Measurements from ENCODE around the gene DHX36. TPM values are rescaled to one million over a fixed set of nuclear protein-coding genes. Genes with fewer than 3 reads are reported as not detected.

The DHX36 gene
- total RNA-seq, 1 experiment from 2014 or later: 117 TPM

DNA sequence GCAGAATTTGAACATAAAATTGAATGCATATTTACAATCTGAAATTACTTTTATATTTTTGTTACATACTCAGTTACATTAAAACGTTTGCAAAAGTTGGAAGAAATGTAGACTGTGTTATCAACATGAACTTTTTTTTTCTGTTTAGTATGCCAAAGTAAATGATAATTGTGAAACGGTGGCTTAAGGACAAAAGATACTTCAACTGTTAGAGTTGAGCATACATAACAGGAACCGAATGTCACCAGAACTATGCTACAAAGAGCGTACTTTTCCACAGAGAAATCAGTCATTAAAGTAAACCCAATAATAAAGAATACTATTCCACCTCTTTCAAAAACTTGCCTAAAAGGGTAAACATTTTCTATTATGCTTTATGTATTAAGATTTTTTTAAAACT, 14.3 kb upstream of the DHX36 start:
- Histone ChIP-seq H3K79me2 (ENCODE audit: low read length) (no peaks in the 10 kb centered on the region), H3K36me3 (ENCODE audit: insufficient read depth, low read length) (no peaks in the 10 kb centered on the region), H3K4me1 (ENCODE audit: low read length) (no peaks in the 10 kb centered on the region), H3K9me2 (replicated peaks; ENCODE audit: insufficient read depth, low read length) (no peaks in the 10 kb centered on the region), H3K4me2 (ENCODE audit: low read depth, low read length, poor library complexity, severe bottlenecking) (no peak overlapping the region), H3K27me3 (ENCODE audit: low read length) (no peaks in the 10 kb centered on the region), H3K4me3 (ENCODE audit: low read length) (no peak overlapping the region), H4K20me1 (ENCODE audit: insufficient read depth, low read depth, low read length) (no peaks in the 10 kb centered on the region), H3K9ac (ENCODE audit: low read length) (no peak overlapping the region), H3K9me3 (ENCODE audit: low read length) (no peaks in the 10 kb centered on the region), H3K27ac (ENCODE audit: low read length) (no peak overlapping the region), H2AFZ (ENCODE audit: low read length) (no peak overlapping the region)
- no peak for DNase-seq

DNA sequence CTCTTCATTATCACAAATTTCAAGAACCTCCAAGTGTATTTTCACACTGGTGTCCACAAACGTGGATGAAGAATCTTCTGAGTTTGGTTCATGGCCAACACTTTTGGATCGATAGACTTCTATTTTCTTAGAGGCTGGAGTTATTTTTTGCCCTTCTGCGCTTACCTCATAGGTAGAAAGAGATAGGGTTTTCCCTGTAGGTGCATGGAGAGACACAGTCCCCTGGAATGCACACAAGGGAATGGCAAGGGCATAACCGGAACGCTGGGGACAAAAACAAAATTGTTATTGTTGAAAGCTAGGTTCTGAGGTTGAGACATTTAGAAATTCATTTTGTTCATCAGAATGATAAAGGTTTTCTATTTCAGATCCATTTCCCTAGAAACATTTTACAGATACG, 13.7 kb upstream of the DHX36 start:
- no peaks in the 10 kb centered on the region for H4K20me1 ChIP-seq (ENCODE audit: insufficient read depth, low read depth, low read length)
- H3K9ac ChIP-seq (ENCODE audit: low read length): no peak overlapping the region
- no peaks in the 10 kb centered on the region for H3K4me1 ChIP-seq (ENCODE audit: low read length)
- H3K4me2 ChIP-seq (ENCODE audit: low read depth, low read length, poor library complexity, severe bottlenecking): no peak overlapping the region
- H3K9me2 ChIP-seq (replicated peaks; ENCODE audit: insufficient read depth, low read length): no peaks in the 10 kb centered on the region
- no peaks in the 10 kb centered on the region for H3K36me3 ChIP-seq (ENCODE audit: insufficient read depth, low read length)
- H3K27ac ChIP-seq (ENCODE audit: low read length): no peak overlapping the region
- no peaks in the 10 kb centered on the region for H3K27me3 ChIP-seq (ENCODE audit: low read length)
- no peaks in the 10 kb centered on the region for H3K79me2 ChIP-seq (ENCODE audit: low read length)
- no peak for DNase-seq
- no peaks in the 10 kb centered on the region for H3K9me3 ChIP-seq (ENCODE audit: low read length)
- H2AFZ ChIP-seq (ENCODE audit: low read length): no peak overlapping the region
- no peak overlapping the region for H3K4me3 ChIP-seq (ENCODE audit: low read length)

DNA sequence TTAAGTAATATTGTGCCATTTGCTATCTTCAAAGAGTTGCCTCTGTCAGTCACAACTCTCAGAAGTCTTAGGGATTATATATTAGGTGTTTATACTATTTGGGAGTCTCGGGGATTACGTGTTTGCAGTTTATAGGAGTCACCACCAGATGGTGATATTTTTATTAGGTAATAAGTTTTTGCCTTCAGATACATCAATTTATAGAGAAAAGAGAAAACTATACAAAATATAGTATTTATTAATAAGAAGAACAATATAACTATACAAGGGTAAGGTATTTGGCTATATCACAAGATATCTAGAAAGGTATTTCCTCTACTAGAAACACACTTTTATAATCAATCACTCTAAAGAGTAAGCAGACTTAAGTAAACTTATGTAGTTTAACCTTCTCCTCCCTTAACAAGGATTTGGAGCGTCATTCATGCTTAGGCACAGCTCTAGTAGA, 10.7 kb upstream of the DHX36 start:
- Histone ChIP-seq H3K9ac (ENCODE audit: low read length) (no peak overlapping the region), H4K20me1 (ENCODE audit: insufficient read depth, low read depth, low read length) (no peaks in the 10 kb centered on the region), H3K4me1 (ENCODE audit: low read length) (no peaks in the 10 kb centered on the region), H3K36me3 (ENCODE audit: insufficient read depth, low read length) (no peaks in the 10 kb centered on the region), H3K9me2 (replicated peaks; ENCODE audit: insufficient read depth, low read length) (no peaks in the 10 kb centered on the region), H3K4me3 (ENCODE audit: low read length) (no peak overlapping the region), H3K4me2 (ENCODE audit: low read depth, low read length, poor library complexity, severe bottlenecking) (no peak overlapping the region), H3K27ac (ENCODE audit: low read length) (no peak overlapping the region), H3K27me3 (ENCODE audit: low read length) (no peaks in the 10 kb centered on the region), H3K79me2 (ENCODE audit: low read length) (no peaks in the 10 kb centered on the region), H3K9me3 (ENCODE audit: low read length) (no peaks in the 10 kb centered on the region), H2AFZ (ENCODE audit: low read length) (no peak overlapping the region)
- DNase-seq: peak; percentile 75

DNA sequence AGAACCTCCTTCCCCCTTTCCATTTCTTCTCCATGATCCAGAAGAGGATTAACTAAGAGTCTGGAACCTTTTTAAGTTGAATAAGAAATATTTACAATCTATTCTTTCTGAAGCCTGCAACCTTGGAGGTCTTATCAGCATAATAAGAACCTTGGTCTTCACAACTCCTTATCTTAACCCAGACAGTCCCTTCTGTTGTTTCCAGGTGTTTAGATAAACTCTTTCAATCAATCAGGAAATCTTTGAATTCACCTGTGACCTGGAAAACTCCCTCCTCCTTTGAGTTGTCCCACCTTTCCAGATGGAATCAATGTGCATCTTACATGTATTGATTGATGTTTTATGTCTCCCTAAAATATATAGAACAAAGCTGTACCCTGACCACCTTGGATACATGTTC, 3.6 kb upstream of the DHX36 start:
- no peak overlapping the region for H3K27ac ChIP-seq (ENCODE audit: low read length)
- DNase-seq: no peak
- H4K20me1 ChIP-seq (ENCODE audit: insufficient read depth, low read depth, low read length): no peaks in the 10 kb centered on the region
- H3K9ac ChIP-seq (ENCODE audit: low read length): no peak overlapping the region
- peaks cover 13% of the 10 kb centered on the region for H3K4me1 ChIP-seq (ENCODE audit: low read length)
- no peaks in the 10 kb centered on the region for H3K27me3 ChIP-seq (ENCODE audit: low read length)
- H3K9me2 ChIP-seq (replicated peaks; ENCODE audit: insufficient read depth, low read length): no peaks in the 10 kb centered on the region
- no peaks in the 10 kb centered on the region for H3K36me3 ChIP-seq (ENCODE audit: insufficient read depth, low read length)
- H3K9me3 ChIP-seq (ENCODE audit: low read length): no peaks in the 10 kb centered on the region
- no peak overlapping the region for H3K4me2 ChIP-seq (ENCODE audit: low read depth, low read length, poor library complexity, severe bottlenecking)
- H2AFZ ChIP-seq (ENCODE audit: low read length): no peak overlapping the region
- no peak overlapping the region for H3K4me3 ChIP-seq (ENCODE audit: low read length)
- H3K79me2 ChIP-seq (ENCODE audit: low read length): peaks cover 13% of the 10 kb centered on the region

DNA sequence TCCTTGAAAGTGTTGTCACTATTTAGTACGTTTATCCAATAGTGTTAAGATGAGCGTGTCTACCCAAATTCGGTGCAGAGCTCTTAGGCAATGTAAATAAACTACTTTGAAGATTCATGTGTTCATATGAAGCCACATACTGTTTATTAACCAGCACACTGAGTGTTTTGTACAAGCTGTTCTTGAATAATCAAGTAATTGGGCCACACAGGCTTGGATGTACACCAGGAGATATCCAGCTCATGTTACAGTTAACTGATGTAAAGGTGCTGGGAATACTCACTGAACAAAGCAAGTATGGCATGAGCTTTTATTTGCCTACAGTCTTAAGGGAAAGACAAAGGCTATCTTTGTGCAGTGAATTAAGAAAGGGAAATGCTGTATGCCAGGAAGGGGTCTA, 632 bp upstream of the DHX36 start:
- Histone ChIP-seq H3K4me3 (ENCODE audit: low read length) (peak overlapping the region; percentile 77), H3K36me3 (ENCODE audit: insufficient read depth, low read length) (peaks cover 11% of the 10 kb centered on the region), H3K4me1 (ENCODE audit: low read length) (peaks cover 40% of the 10 kb centered on the region), H3K4me2 (ENCODE audit: low read depth, low read length, poor library complexity, severe bottlenecking) (peak overlapping the region; percentile 77), H3K27ac (ENCODE audit: low read length) (0 out of 2 replicates have a peak overlapping the region, but pooled peaks have one; percentile 17), H3K9ac (ENCODE audit: low read length) (peak overlapping the region; percentile 89), H4K20me1 (ENCODE audit: insufficient read depth, low read depth, low read length) (peaks cover 10% of the 10 kb centered on the region), H3K79me2 (ENCODE audit: low read length) (peaks cover 43% of the 10 kb centered on the region), H3K9me3 (ENCODE audit: low read length) (no peaks in the 10 kb centered on the region), H3K9me2 (replicated peaks; ENCODE audit: insufficient read depth, low read length) (no peaks in the 10 kb centered on the region), H3K27me3 (ENCODE audit: low read length) (no peaks in the 10 kb centered on the region), H2AFZ (ENCODE audit: low read length) (peak overlapping the region; percentile 75)
- no peak for DNase-seq

DNA sequence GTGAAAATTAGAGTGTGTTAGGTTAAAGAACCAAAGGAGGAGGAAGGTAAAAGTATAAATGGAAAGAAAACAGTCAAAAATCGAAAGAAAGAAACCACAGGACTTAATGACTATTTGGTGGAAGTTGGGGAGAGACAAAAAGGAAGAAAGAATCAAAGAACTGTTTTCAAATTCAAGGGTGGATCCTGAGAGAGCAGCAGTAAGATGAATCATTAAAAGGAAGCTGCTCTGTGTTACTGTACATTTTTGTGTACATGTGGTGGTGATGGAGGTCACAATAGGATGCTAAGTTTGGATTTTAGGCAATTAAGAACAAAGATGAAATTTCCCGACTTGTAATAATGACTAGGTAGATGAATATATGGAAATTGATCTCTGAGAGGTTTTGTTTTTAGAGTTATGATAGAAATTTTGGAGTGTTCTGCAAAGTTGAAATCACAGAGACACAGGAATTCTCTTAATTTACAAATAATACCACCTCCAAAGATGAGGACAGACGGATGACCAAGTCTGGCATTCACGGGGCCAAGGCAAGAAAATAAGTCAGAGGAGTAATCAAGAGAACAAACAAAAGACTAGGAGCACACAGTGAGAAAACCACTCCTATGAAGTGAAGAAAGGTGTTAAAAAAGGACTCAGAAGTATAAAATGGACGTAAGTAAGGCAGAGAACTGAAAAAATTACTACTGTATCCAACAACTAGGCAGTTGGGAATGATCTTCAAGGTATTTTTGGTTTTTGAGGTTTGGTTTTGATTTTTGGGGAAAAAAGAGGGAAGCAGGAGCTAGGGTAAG, 7.1 kb downstream of the DHX36 start:
- H3K27me3 ChIP-seq (ENCODE audit: low read length): no peaks in the 10 kb centered on the region
- no peaks in the 10 kb centered on the region for H3K9me2 ChIP-seq (replicated peaks; ENCODE audit: insufficient read depth, low read length)
- DNase-seq: no peak
- H3K79me2 ChIP-seq (ENCODE audit: low read length): peaks cover 93% of the 10 kb centered on the region
- H2AFZ ChIP-seq (ENCODE audit: low read length): no peak overlapping the region
- peaks cover 61% of the 10 kb centered on the region for H3K36me3 ChIP-seq (ENCODE audit: insufficient read depth, low read length)
- no peak overlapping the region for H3K9ac ChIP-seq (ENCODE audit: low read length)
- H3K4me3 ChIP-seq (ENCODE audit: low read length): no peak overlapping the region
- H3K9me3 ChIP-seq (ENCODE audit: low read length): no peaks in the 10 kb centered on the region
- H3K4me2 ChIP-seq (ENCODE audit: low read depth, low read length, poor library complexity, severe bottlenecking): no peak overlapping the region
- H3K4me1 ChIP-seq (ENCODE audit: low read length): peaks cover 26% of the 10 kb centered on the region
- no peak overlapping the region for H3K27ac ChIP-seq (ENCODE audit: low read length)
- H4K20me1 ChIP-seq (ENCODE audit: insufficient read depth, low read depth, low read length): peaks cover 8% of the 10 kb centered on the region

DNA sequence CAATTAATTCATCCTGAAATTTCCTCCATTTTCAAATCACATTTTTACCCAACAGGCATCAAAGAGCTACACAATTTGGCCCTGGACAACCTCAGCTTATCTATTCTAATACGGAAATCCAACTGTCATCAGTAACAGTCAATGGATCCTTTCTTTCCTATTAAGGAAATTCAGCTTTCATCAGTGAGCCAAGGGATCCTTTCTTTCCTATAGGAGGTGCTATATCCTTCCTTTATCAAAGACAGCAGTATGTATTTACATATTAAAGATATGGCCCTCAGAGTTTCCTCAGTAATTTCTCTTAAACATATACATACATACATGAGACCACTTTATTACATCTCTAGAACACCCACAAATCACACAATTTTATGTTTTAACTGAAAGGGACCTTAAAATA, 10.1 kb downstream of the DHX36 start:
- Histone ChIP-seq H3K9ac (ENCODE audit: low read length) (no peak overlapping the region), H3K4me3 (ENCODE audit: low read length) (no peak overlapping the region), H3K79me2 (ENCODE audit: low read length) (peaks cover 82% of the 10 kb centered on the region), H3K9me2 (replicated peaks; ENCODE audit: insufficient read depth, low read length) (no peaks in the 10 kb centered on the region), H3K36me3 (ENCODE audit: insufficient read depth, low read length) (peaks cover 71% of the 10 kb centered on the region), H3K4me1 (ENCODE audit: low read length) (peaks cover 2% of the 10 kb centered on the region), H3K27ac (ENCODE audit: low read length) (no peak overlapping the region), H2AFZ (ENCODE audit: low read length) (no peak overlapping the region), H4K20me1 (ENCODE audit: insufficient read depth, low read depth, low read length) (no peaks in the 10 kb centered on the region), H3K4me2 (ENCODE audit: low read depth, low read length, poor library complexity, severe bottlenecking) (no peak overlapping the region), H3K27me3 (ENCODE audit: low read length) (no peaks in the 10 kb centered on the region), H3K9me3 (ENCODE audit: low read length) (no peaks in the 10 kb centered on the region)
- no peak for DNase-seq

DNA sequence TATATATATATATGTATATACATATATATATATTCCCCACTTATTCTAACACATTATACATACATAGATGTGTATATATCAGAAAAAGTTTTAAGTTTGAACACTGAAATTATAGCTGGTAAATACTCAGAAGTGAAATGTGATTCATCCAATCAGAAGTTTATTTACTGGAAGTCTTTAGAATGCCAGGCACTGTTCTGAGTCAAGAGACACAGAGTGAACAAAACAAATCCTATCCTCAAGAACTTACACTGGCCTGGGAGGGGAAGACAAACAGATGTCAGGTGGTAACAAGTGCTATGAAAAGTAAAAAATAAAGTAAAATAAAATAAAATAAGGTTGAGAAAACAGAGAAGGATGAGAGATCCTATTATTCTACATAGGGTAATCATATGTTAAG, 13.4 kb downstream of the DHX36 start:
- Histone ChIP-seq H2AFZ (ENCODE audit: low read length) (no peak overlapping the region), H3K36me3 (ENCODE audit: insufficient read depth, low read length) (peaks cover 77% of the 10 kb centered on the region), H3K9me2 (replicated peaks; ENCODE audit: insufficient read depth, low read length) (no peaks in the 10 kb centered on the region), H3K79me2 (ENCODE audit: low read length) (peaks cover 79% of the 10 kb centered on the region), H3K4me3 (ENCODE audit: low read length) (no peak overlapping the region), H3K4me1 (ENCODE audit: low read length) (peaks cover 10% of the 10 kb centered on the region), H3K9me3 (ENCODE audit: low read length) (no peaks in the 10 kb centered on the region), H3K9ac (ENCODE audit: low read length) (no peak overlapping the region), H4K20me1 (ENCODE audit: insufficient read depth, low read depth, low read length) (no peaks in the 10 kb centered on the region; the same call in 1 of the 2 replicates), H3K27me3 (ENCODE audit: low read length) (no peaks in the 10 kb centered on the region), H3K4me2 (ENCODE audit: low read depth, low read length, poor library complexity, severe bottlenecking) (no peak overlapping the region), H3K27ac (ENCODE audit: low read length) (no peak overlapping the region)
- no peak for DNase-seq
